ENCODE results near the gene KHK. TPM values are rescaled to one million over a fixed set of nuclear protein-coding genes. Genes with fewer than 3 reads are reported as not detected.
A peak's percentile ranks its signal among the peaks of the same experiment; 100 is the strongest.

KHK gene
- total and polyA plus RNA-seq, 2 of the 8 experiments (the other 6 are each of a cell fraction or from before 2014, with no cell fraction given): 11.0 to 17.7 TPM

DNA sequence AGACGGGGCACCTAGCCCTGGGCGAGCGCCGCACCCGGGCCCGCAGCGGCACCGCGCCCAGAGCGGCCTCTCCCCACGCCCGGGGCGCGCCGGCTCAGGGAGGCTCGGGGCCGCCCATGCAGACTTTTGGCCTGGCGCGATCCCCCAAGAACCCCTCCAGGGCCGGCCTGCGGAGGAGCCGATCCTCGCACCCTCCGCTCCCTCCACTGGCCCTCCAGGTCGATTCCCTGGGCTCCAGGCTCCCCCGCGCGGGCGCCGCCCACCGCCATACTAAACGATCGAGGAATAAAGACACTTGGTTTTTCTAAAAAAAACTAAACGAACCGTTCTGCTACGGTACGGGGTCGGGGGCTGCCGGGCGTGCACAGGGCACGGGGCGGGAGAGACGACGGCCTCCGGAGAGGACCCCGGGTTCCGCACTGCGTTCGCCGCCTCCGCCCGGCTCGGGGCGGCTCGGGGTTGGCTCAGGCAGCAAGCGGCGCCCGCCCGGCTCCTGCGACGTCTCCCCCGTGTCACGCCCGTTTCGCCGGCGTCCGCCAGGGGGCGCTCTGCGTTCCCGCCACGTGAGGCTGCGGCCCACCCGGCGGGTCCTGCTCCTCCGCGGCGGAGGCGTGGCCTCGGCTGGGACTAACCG is 365 bp upstream of the KHK start (continued):
- TF ChIP-seq SIN3A (conservative IDR thresholded peaks at IDR 0.05 in 1 of 2, IDR thresholded peaks at IDR 0.05 in 1 of 2; ENCODE audit: low read depth in 1 of 2, low read length in 2 of 2): peak in 1 of 2 experiments; percentile 31; a peak in 1 of 4 replicates
- TF ChIP-seq CTCF (IDR thresholded peaks at IDR 0.05; ENCODE audit: control extremely low read depth in 1 of 3, insufficient read depth in 1 of 3, low read depth in 1 of 3, low read length in 3 of 3): peak in 2 of 3 experiments; percentile 81 to 84; a peak in 3 of 4 replicates
- peak; percentile 84 for TF ChIP-seq CTBP2 (IDR thresholded peaks at IDR 0.05; ENCODE audit: borderline replicate concordance, insufficient read depth, insufficient read length, low read length)
- TF ChIP-seq E2F6 (IDR thresholded peaks at IDR 0.05): peak; percentile 75
- peak; percentile 20; the same call in 1 of the 2 replicates for TF ChIP-seq SRF (IDR thresholded peaks at IDR 0.05; ENCODE audit: low read depth, low read length)
- TF ChIP-seq RAD21 (IDR thresholded peaks at IDR 0.05 in 1 of 2, conservative IDR thresholded peaks at IDR 0.05 in 1 of 2; ENCODE audit: low read depth in 2 of 2, low read length in 2 of 2): peak; percentile 32 to 48
- peak; percentile 59; the same call in 1 of the 2 replicates for TF ChIP-seq RBBP5 (IDR thresholded peaks at IDR 0.05; ENCODE audit: borderline replicate concordance, low read depth, low read length)
- TF ChIP-seq, protein P1, sequence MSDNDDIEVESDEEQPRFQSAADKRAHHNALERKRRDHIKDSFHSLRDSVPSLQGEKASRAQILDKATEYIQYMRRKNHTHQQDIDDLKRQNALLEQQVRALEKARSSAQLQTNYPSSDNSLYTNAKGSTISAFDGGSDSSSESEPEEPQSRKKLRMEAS (IDR thresholded peaks at IDR 0.05): peak; percentile 97
- TF ChIP-seq POLR2AphosphoS5 (IDR thresholded peaks at IDR 0.05; ENCODE audit: low read depth, low read length): peak; percentile 38; the same call in 1 of the 2 replicates
- no peak for TF ChIP-seq NRF1 (IDR thresholded peaks at IDR 0.05; ENCODE audit: low read depth, low read length)
- TF ChIP-seq CBX5 (IDR thresholded peaks at IDR 0.05; ENCODE audit: low read depth, low read length): no peak
- peak; percentile 37 for TF ChIP-seq TAF7 (optimal IDR thresholded peaks at IDR 0.05; ENCODE audit: borderline replicate concordance, low read depth, low read length)
- peak; percentile 68 for TF ChIP-seq KDM4A (IDR thresholded peaks at IDR 0.05; ENCODE audit: low read depth, low read length, severe bottlenecking)
- TF ChIP-seq TAF1 (IDR thresholded peaks at IDR 0.05; ENCODE audit: low read depth, low read length): peak; percentile 43; the same call in 1 of the 2 replicates
- peak; percentile 20; the same call in 1 of the 2 replicates for TF ChIP-seq PHF8 (conservative IDR thresholded peaks at IDR 0.05; ENCODE audit: low read depth, low read length)
- no peak for TF ChIP-seq POU5F1 (IDR thresholded peaks at IDR 0.05; ENCODE audit: low read depth, low read length)
- TF ChIP-seq TBP (IDR thresholded peaks at IDR 0.05; ENCODE audit: low read depth, low read length): no peak
- TF ChIP-seq TCF12 (IDR thresholded peaks at IDR 0.05; ENCODE audit: low read depth, low read length): no peak
- TF ChIP-seq HDAC2 (IDR thresholded peaks at IDR 0.05; ENCODE audit: borderline replicate concordance in 1 of 2, low read depth in 2 of 2, low read length in 2 of 2): peak; percentile 65 to 97; a peak in 3 of 4 replicates
